Germinal center (tissue), 1 donor: Measurements from ENCODE around the gene LCTL.
"Not testable (repeated sequence)": the region's sequence is repeated elsewhere in the genome, so short reads cannot be mapped to it uniquely, and the experiment has no call there.

Experiments
- DNase-seq: peaks from one replicate; pipeline ENCODE4 v3.0.0; 2012; ENCODE audit warnings: mixed read lengths, low spot score

Gene LCTL

DNA sequence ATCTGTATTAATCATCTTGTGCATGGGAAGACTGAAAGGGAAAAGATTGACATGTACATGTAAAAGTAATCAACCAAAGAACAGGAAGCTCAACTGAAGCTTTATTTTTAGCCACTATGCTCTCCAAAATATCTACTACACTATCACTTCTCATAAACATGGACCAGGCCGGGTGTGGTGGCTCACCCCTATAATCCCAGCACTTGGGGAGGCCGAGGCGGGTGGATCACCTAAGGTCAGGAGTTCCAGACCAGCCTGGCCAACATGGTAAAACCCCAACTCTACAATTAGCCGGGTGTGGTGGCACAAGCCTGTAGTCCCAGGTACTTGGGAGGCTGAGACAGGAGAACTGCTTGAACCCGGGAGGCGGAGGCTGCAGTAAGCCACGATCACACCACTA is 65.5 kb downstream of the LCTL start:
- not testable (repeated sequence) for DNase-seq

DNA sequence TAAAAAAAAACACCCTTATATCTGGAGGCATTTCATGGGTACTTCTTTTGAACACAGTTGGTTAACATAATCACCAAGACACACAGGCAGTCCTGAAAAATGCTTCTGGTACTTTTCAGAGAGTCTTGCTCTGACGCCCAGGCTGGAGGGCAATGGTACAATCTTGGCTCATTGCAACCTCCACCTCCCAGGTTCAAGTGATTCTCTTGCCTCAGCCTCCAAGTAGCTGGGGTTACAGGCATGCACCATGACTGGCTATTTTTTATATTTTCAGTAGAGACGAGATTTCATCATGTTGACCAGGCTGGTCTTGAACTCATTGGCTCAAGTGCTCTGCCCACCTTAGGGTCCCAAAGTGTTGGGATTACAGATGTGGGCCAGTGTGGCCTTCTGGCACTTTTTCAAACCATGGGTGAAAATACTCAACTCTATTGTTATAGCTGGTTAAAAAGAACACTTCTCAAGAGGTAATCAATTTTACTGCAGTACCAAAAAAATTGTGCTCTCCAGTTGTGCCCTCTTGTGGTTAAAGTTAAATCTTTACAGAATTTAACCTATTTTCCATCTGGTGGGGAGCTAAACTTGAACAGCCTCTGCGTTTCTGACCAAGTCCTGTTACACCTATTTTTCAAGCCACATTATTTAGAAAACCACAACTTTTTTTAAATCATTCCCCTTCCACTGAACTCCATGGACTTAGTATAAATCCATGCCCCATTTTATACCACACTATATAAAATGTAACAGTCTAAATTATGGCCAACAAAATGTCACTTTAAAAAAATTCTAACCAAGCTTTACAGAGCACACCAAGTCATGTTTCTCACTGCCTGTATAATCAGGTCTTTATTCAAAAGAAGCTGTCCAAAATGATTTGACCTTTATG is 67.1 kb downstream of the LCTL start:
- DNase-seq = peak; percentile 30
